ENCODE measurements around the gene ABCB6. TPM values are rescaled to one million over a fixed set of nuclear protein-coding genes. Genes with fewer than 3 reads are reported as not detected.

ABCB6 gene
- total RNA-seq, 1 donor from 2014 or later = 46.1 TPM

DNA sequence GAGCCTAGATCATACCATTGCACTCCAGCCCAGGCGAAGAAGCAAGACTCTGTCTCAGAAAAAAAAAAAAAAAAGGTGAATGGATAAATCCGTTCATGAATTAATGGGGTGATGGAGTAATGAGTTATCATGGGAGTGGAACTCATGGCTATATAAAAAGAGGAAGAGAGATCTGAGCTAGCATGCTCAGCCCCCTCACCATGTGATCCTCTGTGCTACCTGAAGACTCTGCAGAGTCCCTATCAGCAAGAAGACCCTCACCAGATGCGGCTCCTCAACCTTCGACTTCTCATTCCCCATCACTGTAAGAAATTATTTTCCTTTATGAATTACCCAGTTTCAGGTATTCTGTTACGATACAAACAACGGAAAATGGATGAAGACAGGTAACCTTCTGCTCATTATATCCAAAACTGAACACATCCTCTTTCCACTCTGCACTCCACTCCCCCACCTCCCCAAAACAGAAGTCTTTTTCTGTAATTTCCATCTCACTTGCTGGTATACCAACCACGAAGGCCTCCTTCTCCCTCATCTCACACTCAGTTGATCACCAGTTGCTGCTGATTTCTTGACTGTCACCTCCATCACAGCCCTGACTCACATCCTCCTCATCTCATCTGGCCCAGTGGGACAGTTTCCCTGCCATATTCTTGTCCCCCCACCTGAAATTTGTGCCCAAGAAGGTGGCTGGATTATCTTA, 31.9 kb downstream of the ABCB6 start:
- TF ChIP-seq, protein P1, sequence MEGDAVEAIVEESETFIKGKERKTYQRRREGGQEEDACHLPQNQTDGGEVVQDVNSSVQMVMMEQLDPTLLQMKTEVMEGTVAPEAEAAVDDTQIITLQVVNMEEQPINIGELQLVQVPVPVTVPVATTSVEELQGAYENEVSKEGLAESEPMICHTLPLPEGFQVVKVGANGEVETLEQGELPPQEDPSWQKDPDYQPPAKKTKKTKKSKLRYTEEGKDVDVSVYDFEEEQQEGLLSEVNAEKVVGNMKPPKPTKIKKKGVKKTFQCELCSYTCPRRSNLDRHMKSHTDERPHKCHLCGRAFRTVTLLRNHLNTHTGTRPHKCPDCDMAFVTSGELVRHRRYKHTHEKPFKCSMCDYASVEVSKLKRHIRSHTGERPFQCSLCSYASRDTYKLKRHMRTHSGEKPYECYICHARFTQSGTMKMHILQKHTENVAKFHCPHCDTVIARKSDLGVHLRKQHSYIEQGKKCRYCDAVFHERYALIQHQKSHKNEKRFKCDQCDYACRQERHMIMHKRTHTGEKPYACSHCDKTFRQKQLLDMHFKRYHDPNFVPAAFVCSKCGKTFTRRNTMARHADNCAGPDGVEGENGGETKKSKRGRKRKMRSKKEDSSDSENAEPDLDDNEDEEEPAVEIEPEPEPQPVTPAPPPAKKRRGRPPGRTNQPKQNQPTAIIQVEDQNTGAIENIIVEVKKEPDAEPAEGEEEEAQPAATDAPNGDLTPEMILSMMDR (IDR thresholded peaks at IDR 0.05; ENCODE audit: insufficient read depth, low read length, severe bottlenecking) = no peak
- no peak for DNase-seq (ENCODE audit: low read depth)
- H3K4me3 ChIP-seq (ENCODE audit: low read depth, low read length) = no peak overlapping the region
- H3K36me3 ChIP-seq (ENCODE audit: control insufficient read depth, insufficient read depth, low read length) = peaks cover 16% of the 10 kb centered on the region
- no peak for FAIRE-seq
- H3K27me3 ChIP-seq (ENCODE audit: control insufficient read depth, insufficient read depth, low read length) = no peaks in the 10 kb centered on the region

DNA sequence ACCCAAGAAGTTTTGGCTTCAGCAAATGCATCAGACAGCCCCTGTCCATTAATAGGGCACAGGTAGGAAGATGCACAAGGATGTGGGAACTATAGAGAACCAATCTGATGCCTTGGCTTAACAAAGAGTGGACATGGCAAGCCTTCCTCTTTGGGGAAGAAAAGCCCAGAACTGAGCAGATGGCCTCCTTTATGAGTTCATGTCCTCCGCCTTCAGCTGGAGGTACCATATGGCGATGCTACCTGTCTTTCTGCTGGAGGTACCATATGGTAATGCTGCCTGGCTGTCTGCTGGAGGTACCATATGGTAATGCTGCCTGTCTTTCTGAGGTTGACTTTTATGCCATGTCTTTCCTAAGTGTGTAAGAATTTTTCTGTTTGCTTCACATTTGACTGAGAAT, 34.6 kb downstream of the ABCB6 start:
- H3K4me3 ChIP-seq (ENCODE audit: low read depth, low read length) = no peak overlapping the region
- no peak for FAIRE-seq
- peaks cover 30% of the 10 kb centered on the region for H3K36me3 ChIP-seq (ENCODE audit: control insufficient read depth, insufficient read depth, low read length)
- H3K27me3 ChIP-seq (ENCODE audit: control insufficient read depth, insufficient read depth, low read length) = no peaks in the 10 kb centered on the region
- TF ChIP-seq, protein P1 (IDR thresholded peaks at IDR 0.05; ENCODE audit: insufficient read depth, low read length, severe bottlenecking) = no peak
- DNase-seq (ENCODE audit: low read depth) = no peak

DNA sequence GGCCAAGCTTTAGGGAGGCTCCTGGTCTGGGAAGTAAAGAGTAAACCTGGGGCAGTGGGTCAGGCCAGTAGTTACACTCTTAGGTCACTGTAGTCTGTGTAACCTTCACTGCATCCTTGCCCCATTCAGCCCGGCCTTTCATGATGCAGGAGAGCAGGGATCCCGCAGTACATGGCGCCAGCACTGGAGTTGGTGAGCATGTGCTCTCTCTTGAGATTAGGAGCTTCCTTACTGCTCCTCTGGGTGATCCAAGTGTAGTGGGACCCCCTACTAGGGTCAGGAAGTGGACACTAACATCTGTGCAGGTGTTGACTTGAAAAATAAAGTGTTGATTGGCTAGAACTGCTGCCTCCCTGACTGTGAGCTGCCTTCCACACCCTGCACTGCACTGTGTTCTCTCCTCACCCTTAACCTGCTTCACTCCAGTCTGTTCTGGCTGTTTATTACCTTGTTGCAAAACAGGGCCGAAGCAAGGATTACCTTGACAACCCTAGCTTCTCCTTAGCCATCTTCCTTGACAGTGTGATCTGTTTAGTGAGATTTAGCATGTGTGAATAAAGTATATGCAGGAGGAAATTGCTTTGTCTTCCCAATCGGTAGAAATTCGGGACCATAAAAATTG, 35.5 kb downstream of the ABCB6 start:
- Histone ChIP-seq H3K27me3 (ENCODE audit: control insufficient read depth, insufficient read depth, low read length) (no peaks in the 10 kb centered on the region), H3K36me3 (ENCODE audit: control insufficient read depth, insufficient read depth, low read length) (peaks cover 30% of the 10 kb centered on the region), H3K4me3 (ENCODE audit: low read depth, low read length) (no peak overlapping the region)
- DNase-seq (ENCODE audit: low read depth) (no peak), FAIRE-seq (peak; percentile 50)
- TF ChIP-seq, protein P1 (IDR thresholded peaks at IDR 0.05; ENCODE audit: insufficient read depth, low read length, severe bottlenecking) = no peak

DNA sequence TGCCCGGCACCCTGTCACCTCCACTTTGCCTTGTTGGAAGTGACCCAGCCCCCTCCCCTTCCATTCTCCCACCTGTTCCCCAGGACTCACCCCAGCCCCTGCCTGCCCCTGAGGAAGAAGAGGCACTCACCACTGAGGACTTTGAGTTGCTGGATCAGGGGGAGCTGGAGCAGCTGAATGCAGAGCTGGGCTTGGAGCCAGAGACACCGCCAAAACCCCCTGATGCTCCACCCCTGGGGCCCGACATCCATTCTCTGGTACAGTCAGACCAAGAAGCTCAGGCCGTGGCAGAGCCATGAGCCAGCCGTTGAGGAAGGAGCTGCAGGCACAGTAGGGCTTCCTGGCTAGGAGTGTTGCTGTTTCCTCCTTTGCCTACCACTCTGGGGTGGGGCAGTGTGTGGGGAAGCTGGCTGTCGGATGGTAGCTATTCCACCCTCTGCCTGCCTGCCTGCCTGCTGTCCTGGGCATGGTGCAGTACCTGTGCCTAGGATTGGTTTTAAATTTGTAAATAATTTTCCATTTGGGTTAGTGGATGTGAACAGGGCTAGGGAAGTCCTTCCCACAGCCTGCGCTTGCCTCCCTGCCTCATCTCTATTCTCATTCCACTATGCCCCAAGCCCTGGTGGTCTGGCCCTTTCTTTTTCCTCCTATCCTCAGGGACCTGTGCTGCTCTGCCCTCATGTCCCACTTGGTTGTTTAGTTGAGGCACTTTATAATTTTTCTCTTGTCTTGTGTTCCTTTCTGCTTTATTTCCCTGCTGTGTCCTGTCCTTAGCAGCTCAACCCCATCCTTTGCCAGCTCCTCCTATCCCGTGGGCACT, 36.2 kb downstream of the ABCB6 start:
- TF ChIP-seq, protein P1 (IDR thresholded peaks at IDR 0.05; ENCODE audit: insufficient read depth, low read length, severe bottlenecking) = no peak
- Histone ChIP-seq H3K27me3 (ENCODE audit: control insufficient read depth, insufficient read depth, low read length) (no peaks in the 10 kb centered on the region), H3K36me3 (ENCODE audit: control insufficient read depth, insufficient read depth, low read length) (peaks cover 30% of the 10 kb centered on the region), H3K4me3 (ENCODE audit: low read depth, low read length) (no peak overlapping the region)
- no peak for FAIRE-seq
- no peak for DNase-seq (ENCODE audit: low read depth)

DNA sequence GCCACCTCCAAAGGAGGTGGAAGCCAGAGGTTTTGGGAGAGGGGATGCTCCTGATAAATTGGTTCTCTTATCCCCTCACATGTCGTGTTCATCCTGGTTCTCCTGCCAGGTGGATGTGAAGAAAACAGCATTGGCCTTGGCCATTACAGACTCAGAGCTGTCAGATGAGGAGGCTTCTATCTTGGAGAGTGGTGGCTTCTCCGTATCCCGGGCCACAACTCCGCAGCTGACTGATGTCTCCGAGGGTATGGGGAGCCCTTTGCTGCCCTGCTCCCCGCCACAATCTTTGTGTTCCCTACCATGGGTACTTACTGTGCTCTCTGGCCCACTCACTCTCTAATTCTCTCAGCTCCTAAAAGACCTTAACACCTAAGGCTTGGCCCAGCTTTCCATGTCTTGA, 37.2 kb downstream of the ABCB6 start:
- Histone ChIP-seq H3K4me3 (ENCODE audit: low read depth, low read length) (no peak overlapping the region), H3K27me3 (ENCODE audit: control insufficient read depth, insufficient read depth, low read length) (no peaks in the 10 kb centered on the region), H3K36me3 (ENCODE audit: control insufficient read depth, insufficient read depth, low read length) (peaks cover 30% of the 10 kb centered on the region)
- FAIRE-seq (no peak), DNase-seq (ENCODE audit: low read depth) (no peak)
- TF ChIP-seq, protein P1 (IDR thresholded peaks at IDR 0.05; ENCODE audit: insufficient read depth, low read length, severe bottlenecking) = no peak

Data from bronchial epithelial cell (primary cell).